Stimulated activated CD4-positive, alpha-beta T cell treated with anti-CD3 and anti-CD28 coated beads, Interleukin-1b, Interleukin-23, amount 100 ng/mL, for 48 hours (primary cell): ENCODE measurements around the gene DNAJB4.
"Not testable (repeated sequence)": the region's sequence is repeated elsewhere in the genome, so short reads cannot be mapped to it uniquely, and the experiment has no call there.

Experiments
- DNase-seq: peaks from one replicate; pipeline ENCODE4 v3.0.0-alpha.2; 2020

Gene DNAJB4

DNA sequence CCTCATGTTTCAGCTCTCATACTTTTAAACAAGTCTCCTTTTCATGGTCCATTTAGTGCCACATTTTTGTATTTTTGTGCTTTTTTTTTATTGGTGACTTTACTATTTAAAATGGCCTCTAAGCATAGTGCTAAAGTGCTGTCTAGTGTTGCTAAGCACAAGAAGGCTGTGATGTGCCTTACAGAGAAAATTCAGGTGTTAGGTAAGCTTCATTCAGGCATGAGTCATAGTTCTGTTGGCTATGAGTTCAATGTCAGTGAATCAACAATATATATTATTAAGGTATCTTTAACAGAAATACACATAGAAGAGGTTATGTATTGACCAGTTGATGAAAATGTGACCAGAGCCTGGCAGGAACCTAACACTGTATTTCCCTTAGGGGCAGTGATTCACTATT is 13.1 kb upstream of the DNAJB4 start:
- DNase-seq: no peak

DNA sequence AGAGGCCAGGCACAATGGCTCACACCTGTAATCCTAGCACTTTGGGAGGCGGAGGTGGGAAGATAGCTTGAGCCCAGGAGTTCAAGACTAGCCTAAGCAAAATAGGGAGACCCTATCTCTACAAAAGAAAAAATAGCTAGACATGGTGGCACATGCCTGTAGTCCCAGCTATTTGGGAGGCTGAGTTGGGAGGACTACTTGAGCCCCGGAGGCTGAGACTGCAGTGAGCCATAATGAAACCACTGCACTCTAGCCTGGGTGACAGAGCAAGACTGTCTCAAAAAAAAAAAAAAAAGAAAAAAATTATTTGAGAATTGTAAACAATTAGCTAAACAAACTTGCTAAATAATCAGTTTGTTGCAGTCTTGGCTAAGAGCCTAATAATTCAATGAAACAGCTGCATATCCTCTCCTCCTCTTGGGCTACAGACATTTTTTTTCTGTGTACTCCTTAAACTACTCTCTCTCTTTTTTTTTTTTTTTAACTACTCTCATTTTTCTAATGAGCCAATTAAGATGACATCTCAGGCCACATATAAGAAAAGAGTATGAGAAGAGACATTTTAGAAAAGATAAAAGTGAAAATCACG is 10.5 kb upstream of the DNAJB4 start:
- DNase-seq: no peak

DNA sequence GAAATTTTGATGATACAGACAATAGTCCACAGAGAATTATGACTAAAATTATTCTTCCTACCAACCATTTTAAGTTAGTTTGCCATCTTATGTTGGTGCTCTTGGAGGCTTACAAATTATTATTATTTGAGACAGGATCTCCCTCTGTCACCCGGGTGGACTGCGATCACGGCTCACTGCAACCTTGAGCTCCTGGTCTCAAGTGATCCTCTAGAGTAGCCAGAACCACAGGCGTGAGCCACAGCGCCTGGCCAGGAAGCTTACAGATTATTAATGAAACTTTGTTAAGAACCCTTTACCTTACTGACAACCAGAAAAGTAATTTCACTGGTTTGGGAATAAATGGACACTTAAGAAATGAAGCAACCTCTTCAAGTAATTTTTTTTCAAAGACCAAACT is 8.0 kb upstream of the DNAJB4 start:
- no peak for DNase-seq

DNA sequence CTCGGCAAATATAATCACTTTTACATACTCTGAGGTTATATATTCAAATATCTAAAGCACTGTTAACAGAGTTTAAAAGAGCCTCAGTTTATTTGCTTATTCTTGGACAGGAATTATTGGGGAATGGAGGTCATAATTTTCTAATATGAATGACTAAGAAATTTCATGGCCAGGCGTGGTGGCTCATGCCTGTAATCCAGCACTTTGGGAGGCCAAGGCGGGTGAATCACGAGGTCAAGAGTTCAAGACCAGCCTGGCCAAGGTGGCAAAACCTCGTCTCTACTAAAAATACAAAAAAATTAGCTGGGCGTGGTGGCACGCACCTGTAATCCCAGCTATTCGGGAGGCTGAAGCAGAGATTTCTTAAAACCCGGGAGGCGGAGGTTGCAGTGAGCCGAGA is 4.2 kb upstream of the DNAJB4 start:
- DNase-seq: not testable (repeated sequence)

DNA sequence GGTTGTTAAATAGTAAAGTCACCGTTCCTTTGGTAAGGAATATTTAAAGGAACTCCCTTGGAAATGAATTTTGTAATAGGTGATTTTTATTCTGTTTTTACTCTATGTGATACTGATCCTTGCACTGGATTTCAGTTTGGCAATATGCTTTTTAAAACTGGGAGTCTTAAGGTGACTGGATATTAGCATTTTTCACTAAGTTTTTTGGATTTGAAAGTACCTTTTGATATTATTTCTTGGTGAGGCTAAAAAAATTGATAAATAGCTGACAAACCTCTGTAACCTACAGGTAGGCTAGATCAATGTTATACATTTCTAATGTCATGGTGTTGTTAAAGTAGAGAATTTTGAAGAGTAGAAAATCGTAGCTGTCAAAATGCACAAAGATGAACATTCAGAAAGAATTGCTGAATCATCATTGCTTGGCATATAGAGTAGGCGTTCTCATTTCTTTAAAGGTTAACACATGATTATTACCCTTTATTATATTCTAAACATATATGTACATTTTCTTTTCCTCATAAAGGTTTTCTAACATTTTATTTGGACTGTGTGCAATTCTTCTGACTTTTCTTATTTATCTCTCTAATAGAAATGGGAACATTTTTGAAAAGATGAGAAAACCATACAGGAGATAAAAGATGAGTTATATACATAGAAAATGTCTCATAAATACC is 1.5 kb upstream of the DNAJB4 start:
- no peak for DNase-seq

DNA sequence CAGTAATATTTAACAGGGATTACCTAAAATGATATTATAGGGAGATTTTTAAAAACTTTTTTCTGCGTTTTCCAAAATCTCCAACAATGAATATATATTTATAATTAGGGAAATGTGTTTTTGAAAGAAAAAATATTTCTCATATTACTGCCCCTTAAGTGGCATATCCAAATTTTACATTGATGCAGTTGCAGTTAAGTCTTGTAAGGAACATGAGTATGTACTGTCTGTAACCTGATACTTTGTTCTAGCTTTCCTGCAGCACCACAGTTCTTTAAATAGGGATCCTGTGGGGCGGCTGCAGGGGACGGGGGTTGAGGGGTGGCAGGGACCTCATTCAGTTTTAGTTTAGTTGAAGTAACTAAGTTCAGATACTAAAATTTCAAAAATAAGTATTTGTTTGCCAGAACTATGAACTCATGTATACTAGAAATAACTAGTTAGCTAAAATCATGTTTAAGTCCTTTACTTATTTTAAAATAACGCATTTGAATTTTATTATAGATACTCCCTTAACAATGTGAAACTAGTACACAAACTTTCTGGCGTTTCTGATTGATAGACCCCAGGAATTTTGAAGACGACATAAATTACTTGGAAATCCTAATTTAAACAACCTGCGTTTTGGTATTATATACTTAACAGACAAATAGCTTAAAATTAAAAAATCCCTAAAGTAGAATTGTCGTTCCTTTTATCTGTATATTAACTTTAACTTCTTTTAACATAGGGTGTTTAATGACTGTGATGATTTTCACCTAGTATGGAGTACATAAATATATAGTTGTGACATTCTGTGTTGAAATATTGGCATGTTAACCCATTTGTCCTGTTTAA is 639 bp upstream of the DNAJB4 start:
- peak; percentile 54 for DNase-seq

DNA sequence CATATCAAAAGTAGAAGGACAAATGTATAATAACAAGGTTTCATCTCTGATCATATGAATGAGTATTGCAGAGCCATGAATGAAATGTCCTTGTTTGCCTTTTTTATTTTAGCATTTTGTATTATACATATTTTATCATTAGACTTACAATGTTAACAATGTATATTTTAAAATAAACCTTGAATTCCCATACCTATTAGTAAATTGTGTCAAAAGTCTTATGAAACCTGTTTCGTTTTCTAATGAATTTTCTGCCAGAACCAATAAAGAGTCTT is 646 bp downstream of the DNAJB4 start:
- no peak for DNase-seq

DNA sequence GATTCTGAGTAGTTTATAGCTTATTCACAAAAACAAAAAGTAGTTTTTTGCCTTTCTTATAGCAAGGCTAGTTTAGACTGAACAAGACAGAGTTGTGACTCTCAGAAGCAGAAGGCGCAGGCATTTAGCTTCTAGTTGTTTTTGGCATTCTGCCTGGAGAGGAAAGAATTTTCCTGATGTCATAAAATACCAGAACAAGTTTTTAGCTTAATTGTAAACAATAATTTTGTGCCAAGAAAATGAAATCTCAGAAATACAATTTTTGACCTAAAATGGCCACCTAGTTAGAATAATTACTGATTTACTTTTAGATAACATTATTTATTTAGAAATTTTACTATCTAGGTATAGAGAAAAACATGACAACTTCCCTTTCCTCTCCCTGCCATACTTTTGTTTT is 1.0 kb downstream of the DNAJB4 start:
- DNase-seq: no peak

DNA sequence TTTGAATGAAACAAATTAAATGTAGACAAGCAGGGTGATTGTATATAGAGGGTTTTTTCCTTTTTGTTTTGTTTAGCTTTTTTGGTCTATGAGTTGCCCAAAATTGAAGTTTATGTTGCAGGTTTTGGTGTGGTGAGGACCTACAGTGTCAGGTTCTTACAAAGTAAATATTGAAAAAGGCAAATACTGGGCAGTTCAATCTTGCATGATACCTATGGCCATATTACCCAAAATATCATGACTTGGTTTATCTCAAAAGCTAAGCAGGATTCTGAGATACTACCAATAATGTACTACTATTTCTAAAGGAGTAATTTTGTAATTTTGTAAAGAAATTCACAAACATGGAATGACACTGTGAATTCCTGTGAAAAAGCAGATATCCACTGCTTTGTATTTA is 1.8 kb downstream of the DNAJB4 start:
- no peak for DNase-seq

DNA sequence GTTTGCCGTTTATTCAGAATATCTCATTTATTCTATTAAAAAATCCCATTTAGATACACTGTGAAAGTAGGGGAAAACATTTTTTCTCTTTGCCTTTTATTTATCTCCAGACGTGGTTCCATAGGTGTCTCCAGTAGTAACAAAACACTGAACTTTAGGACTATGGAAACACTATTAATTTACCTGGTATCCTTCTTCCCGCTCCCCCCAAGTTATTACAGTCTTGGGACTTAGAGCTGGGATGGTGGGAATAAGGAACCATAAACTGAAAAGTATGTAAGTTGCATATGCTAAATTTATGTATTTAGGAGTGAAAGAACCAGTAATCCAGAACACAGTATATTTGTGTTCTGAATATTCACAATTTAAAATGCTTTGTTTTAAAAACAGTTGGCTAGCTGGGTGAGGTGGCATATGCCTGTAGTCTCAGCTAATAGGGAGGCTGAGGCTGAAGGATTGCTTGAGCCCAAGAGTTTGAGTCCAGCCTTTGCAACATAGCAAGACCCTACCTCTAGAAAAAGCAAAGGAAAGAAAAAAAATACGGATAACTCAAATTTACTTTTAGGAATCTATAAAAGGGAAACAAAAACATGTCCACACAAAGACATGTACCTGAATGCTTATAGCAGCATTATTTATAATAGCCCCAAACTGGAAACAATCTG is 3.1 kb downstream of the DNAJB4 start:
- no peak for DNase-seq

DNA sequence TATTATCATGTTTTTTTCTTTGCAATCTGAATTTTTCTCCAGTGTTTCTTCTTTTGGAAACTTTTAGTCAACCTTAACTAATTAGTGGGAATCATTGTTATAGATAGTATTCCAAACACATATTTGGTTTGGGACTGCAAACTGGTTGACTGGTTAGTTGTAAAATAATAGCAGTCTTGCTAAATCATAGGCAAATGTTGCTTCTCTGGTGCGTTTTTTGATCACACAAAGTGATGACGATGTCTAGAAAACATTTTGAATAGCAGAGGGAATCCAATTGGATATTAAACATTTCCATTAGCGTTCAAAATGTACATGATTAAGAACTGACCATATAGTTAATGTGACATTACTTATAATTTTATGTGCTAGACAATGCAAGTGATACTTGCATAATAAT is 4.5 kb downstream of the DNAJB4 start:
- DNase-seq: no peak

DNA sequence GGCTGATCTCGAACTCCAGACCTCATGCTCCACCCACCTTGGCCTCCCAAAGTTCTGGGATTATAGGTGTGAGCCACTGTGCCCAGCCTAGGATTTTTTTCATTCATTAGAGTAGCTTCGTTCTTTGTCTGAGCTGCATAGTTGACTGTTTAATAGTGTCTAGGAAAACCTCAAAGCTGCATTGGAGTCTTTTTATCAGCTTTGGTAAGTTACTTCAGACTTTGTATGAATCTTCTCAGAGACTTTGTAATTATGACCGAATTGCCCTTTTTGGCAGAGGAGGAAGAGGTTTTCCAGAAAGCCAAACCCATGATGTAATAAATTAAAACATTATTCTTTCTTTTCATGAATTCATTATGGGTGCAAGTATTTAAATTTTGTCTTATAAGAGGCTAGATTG is 5.1 kb downstream of the DNAJB4 start:
- no peak for DNase-seq

DNA sequence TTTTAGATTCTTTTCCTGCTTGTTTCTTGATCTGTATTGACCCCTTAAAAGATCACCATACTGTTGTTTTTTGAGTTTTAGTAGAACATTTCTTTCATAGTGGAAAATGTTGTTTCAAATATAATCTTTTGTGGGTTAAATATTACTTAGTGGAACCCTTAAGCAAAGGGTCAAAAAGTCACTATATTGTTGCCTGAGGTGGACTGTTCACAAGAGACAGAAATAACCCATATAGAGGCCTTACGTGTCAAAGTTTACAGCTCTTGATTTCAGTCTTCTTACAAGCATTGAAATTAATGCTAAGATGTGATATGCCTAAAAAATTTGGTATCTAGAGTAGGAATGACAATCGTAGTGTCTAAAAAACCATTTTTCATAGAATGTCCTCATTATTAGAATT is 6.3 kb downstream of the DNAJB4 start:
- DNase-seq: no peak

DNA sequence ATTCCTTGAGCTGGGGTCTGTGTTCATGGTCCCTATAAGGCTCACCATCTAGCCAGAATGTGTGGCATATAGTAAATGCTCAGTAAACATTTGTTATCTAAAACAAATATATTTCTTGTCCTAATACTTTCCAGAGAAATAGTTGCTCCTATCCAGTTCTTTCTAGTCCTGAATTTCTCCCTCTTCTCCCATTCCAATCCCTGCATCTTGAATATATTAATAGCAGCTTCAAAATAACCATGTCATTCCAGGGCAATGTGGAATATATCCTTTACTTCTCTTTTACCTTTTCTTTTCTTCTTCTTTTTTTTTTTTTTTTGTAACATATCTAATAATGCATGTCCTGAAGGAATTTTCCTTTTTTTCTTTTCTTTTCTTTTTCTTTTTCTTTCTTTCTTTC is 10.4 kb downstream of the DNAJB4 start:
- DNase-seq: no peak

DNA sequence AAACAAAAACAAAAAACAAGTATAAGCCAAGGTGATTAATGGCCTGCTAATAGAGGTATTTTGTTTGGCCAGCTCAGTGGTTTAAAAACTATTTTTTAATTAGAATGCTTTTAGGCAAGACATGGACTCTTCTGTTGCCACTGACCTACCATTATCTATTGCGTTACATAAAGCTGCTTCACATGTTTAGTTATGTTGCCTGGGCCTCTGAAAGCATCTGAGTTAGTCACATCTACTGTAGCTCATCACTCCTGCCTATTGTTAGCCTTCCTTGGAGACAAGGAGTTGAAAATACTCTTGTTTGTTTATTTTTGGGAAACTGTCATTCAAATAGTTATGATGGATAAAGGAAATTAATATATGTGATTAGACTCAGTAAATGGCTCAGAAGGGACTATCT is 14.3 kb downstream of the DNAJB4 start:
- no peak for DNase-seq

DNA sequence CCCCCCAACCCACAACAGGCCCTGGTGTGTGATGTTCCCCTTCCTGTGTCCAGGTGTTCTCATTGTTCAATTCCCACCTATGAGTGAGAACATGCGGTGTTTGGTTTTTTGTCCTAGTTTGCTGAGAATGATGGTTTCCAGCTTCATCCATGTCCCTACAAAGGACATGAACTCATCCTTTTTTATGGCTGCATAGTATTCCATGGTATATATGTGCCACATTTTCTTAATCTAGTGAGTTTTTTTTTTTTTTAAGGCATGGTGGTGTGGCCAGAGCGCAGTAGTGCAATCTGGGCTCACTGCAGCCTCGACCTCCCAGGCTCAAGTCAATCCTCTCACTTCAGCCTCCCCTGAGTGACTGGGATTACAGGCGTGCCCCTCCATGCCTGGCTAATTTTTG is 16.4 kb downstream of the DNAJB4 start:
- not testable (repeated sequence) for DNase-seq

DNA sequence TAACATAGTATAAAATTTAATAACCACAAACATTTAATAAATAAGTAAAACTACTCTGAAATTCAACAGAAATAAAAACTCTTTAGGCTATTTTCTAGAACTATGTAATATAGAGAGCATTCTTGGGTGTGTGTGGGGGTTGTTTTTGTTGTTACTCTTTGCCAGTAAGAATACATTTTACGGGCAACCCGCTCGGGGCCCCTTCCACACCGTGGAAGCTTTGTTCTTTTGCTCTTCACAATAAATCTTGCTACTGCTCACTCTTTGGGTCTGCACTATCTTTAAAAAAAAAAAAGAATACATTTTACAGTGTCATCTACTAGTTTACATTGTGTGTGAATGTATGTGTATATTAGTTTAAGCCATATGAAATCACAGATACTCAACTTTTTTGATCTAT is 25.1 kb downstream of the DNAJB4 start:
- no peak for DNase-seq

DNA sequence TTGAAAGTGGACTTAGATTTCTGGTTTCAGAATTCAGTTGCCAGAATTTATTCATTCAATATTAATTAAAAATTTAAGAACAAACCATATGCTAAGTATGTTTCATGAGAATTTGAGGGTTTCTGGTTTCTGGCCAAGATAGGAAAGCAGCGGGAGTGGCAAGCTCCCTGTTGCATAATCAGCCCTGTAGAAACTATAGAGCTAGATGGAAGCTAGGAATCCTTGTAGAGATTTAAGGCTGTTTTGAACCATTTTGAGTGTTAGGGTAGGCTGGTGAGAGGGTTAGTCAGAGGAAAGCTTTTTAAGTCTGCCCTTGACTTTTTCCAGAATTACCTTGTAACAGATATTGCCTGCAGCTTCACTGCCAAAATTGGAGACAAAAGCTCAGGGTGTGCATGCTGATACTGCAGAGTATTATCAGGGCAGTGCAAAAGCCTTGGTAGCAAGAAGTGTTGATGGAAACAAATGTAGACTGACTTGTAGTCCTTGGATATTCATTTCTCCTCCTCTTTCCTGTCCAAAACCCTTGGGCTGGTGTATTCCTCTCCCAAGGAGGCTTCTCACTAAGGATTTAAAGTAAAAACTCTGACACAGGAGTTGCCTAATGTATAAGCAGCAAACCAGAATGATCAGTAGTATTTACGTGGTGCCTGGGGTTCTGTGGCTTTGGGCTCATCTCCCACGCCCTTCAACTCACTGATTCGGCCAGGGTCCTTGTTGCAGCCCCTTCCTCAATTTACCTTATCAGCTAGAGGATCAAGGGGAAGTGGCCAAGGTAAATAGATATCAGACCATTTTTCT is 28.5 kb downstream of the DNAJB4 start:
- no peak for DNase-seq

DNA sequence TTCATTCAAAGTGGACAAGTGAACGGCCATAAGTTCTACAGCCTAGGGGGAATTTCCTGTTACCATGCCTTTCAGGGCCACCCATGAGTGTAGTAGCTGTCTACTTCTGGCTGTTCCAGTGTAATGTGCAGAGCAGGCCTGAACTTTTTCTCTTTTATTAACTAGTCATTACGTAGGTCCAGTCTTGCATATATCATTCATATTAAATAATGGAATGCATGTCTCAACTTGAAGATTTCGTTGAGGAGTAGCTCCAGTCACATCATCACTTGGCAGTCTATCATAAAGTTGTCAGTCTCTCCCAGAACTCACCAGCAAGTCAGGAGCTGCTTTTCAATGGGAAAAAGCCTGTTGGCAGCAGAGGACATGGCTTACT is 29.0 kb downstream of the DNAJB4 start:
- DNase-seq: no peak

DNA sequence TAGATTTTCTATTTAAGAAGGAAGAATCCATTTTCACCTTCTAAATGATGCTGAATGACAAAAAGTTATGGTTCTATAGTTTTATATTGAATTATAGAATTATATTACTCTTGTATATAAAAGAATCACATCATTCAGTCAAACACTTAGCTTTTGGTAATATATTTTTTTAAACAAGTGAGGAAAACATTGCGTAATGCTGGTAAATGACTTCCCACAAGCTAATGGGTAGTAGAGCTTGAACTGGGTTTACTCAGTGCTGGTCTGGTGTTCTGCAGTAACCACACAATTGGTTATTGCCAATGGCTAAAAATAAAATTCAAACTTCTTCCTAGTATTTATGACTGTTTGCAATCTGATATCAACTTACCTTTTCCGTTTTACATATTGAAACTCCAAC is 30.4 kb downstream of the DNAJB4 start:
- no peak for DNase-seq

DNA sequence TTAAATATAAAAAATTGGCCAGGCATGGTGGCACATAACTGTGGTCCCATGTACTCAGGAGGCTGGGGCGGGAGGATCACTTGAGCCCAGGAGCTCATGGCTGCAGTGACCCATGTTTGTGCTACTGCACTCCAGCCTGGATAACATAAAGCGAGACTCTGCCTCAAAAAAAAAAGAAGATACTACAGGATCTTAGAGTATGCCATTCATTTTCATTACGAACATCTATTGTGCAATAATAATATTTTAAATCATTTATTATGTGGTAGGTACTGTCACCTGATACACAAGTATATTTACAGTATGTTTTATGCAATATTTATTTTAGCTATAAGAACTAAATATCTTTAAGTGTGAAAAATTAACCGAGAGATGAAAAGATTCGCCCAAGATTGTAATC is 31.7 kb downstream of the DNAJB4 start:
- no peak for DNase-seq

DNA sequence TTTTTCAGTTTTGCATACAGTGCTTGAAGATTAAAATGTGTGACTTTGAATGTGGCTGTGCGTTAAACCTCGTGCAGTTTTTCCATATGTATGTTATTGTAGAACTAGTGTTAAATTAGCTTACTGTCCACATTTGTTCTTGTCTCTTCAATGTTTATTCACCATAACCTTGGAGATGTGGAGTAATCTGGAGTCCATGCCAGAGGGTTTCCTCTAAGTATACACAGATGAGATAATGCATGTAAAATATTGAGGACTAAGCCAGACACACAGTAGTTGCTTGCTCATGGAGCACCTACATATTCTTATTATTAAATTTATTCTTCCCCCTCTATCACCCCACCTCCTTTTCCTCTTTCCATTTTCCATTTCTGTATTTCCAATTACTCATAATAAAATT is 33.3 kb downstream of the DNAJB4 start:
- no peak for DNase-seq

DNA sequence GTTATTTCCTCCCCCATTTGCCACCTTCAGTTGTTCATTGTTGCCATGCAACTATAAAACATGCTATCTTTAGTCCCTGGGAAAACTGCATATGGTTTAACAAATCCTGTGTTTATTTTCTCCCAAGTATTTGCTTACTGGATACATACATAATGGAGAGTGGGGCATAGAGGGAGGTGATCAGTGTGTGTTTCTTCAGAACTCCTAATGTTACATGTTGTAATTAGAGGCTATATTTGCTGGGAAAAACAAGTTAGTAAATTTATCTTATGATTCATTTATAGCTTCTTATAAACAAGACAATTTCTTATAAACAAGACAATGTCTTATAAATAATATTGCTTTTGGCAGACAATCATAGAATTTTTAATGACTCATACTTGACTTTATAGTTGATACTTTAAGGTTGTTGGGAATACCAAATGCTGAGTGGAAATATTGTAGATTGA is 33.8 kb downstream of the DNAJB4 start:
- DNase-seq: no peak
